ENCODE measurements around the gene TBC1D22A. TPM values are rescaled to one million over a fixed set of nuclear protein-coding genes. Genes with fewer than 3 reads are reported as not detected.

The TBC1D22A gene
- total RNA-seq, 1 experiment from 2014 or later = 14.3 TPM

DNA sequence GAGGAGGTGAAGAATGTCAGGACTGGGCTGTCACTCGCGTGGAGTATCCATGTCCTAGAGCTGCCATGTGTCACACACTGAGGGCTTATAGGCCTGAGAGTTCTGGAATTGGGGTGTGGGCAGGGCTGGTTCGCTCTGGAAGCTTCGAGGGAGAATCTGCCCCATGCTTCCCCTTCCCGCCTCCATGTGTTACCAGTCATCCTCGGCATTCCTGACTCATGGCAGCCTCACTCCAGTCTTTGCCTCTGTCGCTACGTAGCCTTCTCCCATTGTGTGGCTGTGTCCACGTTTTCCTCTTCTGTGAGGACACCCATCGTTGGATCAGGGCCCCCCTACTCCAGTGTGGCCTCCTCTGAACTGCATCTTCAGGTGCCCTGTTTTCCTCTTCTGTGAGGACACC lies 301.2 kb downstream of the TBC1D22A start:
- Histone ChIP-seq H3K36me3 (ENCODE audit: low read depth, low read length) (no peaks in the 10 kb centered on the region), H4K20me1 (ENCODE audit: low read length) (no peaks in the 10 kb centered on the region), H3K79me2 (ENCODE audit: low read length) (no peaks in the 10 kb centered on the region), H3K9me2 (replicated peaks; ENCODE audit: low read length) (no peaks in the 10 kb centered on the region), H3K9ac (ENCODE audit: low read length) (no peak overlapping the region), H3K9me3 (ENCODE audit: low read length) (no peaks in the 10 kb centered on the region), H3F3A (ENCODE audit: low read length, unreplicated experiment) (no peaks in the 10 kb centered on the region), H3K27ac (ENCODE audit: low read length) (no peak overlapping the region), H3K4me3 (ENCODE audit: low read length) (no peak overlapping the region), H2AFZ (ENCODE audit: low read length) (no peak overlapping the region), H3K27me3 (ENCODE audit: low read length) (no peaks in the 10 kb centered on the region), H3K4me1 (ENCODE audit: insufficient read depth, low read length) (no peaks in the 10 kb centered on the region), H3K4me2 (ENCODE audit: low read length) (no peak overlapping the region)
- intact Hi-C loops (cut with micrococcal nuclease) = no loop called here
- ChIA-PET CTCF (no interaction called here), POLR2A (ENCODE audit: unreplicated experiment) (no interaction called here)
- TF ChIP-seq EZH2phosphoT487 (IDR thresholded peaks at IDR 0.05; ENCODE audit: borderline replicate concordance, low read length) (no peak), EZH2 (IDR thresholded peaks at IDR 0.05; ENCODE audit: low read length, unreplicated experiment) (no peak)
- TF ChIP-seq, protein P1, sequence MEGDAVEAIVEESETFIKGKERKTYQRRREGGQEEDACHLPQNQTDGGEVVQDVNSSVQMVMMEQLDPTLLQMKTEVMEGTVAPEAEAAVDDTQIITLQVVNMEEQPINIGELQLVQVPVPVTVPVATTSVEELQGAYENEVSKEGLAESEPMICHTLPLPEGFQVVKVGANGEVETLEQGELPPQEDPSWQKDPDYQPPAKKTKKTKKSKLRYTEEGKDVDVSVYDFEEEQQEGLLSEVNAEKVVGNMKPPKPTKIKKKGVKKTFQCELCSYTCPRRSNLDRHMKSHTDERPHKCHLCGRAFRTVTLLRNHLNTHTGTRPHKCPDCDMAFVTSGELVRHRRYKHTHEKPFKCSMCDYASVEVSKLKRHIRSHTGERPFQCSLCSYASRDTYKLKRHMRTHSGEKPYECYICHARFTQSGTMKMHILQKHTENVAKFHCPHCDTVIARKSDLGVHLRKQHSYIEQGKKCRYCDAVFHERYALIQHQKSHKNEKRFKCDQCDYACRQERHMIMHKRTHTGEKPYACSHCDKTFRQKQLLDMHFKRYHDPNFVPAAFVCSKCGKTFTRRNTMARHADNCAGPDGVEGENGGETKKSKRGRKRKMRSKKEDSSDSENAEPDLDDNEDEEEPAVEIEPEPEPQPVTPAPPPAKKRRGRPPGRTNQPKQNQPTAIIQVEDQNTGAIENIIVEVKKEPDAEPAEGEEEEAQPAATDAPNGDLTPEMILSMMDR (conservative IDR thresholded peaks at IDR 0.05; ENCODE audit: low read depth, low read length) = no peak
- DNase-seq (no peak), ATAC-seq (no peak)
- BruUV-seq (replicated peaks) = no TSS peak

- TF ChIP-seq, protein P1 (conservative IDR thresholded peaks at IDR 0.05; ENCODE audit: low read depth, low read length) = no peak
- TF ChIP-seq EZH2 (IDR thresholded peaks at IDR 0.05; ENCODE audit: low read length, unreplicated experiment) (no peak), EZH2phosphoT487 (IDR thresholded peaks at IDR 0.05; ENCODE audit: borderline replicate concordance, low read length) (no peak)
- H3K4me3 ChIP-seq (ENCODE audit: low read length) = no peak overlapping the region
- no peak overlapping the region for H3K9ac ChIP-seq (ENCODE audit: low read length)
- H3K4me2 ChIP-seq (ENCODE audit: low read length) = no peak overlapping the region
- H4K20me1 ChIP-seq (ENCODE audit: low read length) = no peaks in the 10 kb centered on the region
- no peak for ATAC-seq
- no peak overlapping the region for H2AFZ ChIP-seq (ENCODE audit: low read length)
- H3K9me2 ChIP-seq (replicated peaks; ENCODE audit: low read length) = no peaks in the 10 kb centered on the region
- CTCF ChIA-PET = no interaction called here
- POLR2A ChIA-PET (ENCODE audit: unreplicated experiment) = no interaction called here
- BruUV-seq (replicated peaks) = no TSS peak
- H3K4me1 ChIP-seq (ENCODE audit: insufficient read depth, low read length) = no peaks in the 10 kb centered on the region
- H3K27me3 ChIP-seq (ENCODE audit: low read length) = no peaks in the 10 kb centered on the region
- H3K9me3 ChIP-seq (ENCODE audit: low read length) = no peaks in the 10 kb centered on the region
- no peaks in the 10 kb centered on the region for H3K79me2 ChIP-seq (ENCODE audit: low read length)
- H3F3A ChIP-seq (ENCODE audit: low read length, unreplicated experiment) = no peaks in the 10 kb centered on the region
- intact Hi-C loops (cut with micrococcal nuclease) = no loop called here
- no peak overlapping the region for H3K27ac ChIP-seq (ENCODE audit: low read length)
- no peak for DNase-seq
- H3K36me3 ChIP-seq (ENCODE audit: low read depth, low read length) = no peaks in the 10 kb centered on the region
Observed at GRCh38 chr22:47064016-47064415, 301.6 kb downstream of the TBC1D22A start.

DNA sequence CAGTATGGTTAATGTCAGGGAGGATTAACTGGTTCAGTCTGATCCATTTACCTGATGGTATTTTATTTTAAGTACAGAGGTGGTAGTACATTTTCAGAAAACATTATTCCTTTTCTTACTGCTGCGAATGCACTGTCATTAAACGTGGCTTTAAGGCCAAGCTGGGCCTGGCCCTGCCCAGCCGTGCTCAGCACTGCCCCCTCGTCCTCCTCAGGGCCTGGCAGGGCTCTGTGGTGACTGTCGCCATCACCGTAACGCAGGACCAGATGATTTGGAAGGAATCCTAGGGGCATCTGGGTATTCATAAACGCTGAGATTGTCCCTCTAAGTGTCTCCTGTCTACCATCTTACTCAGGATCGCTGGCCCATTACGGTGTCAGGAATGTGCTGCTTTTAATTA lies 302.0 kb downstream of the TBC1D22A start:
- intact Hi-C loops (cut with micrococcal nuclease) = no loop called here
- DNase-seq (no peak), ATAC-seq (no peak)
- no peaks in the 10 kb centered on the region for H3K4me1 ChIP-seq (ENCODE audit: insufficient read depth, low read length)
- H3K27ac ChIP-seq (ENCODE audit: low read length) = no peak overlapping the region
- BruUV-seq (replicated peaks) = no TSS peak
- H3K36me3 ChIP-seq (ENCODE audit: low read depth, low read length) = no peaks in the 10 kb centered on the region
- no peak overlapping the region for H3K4me2 ChIP-seq (ENCODE audit: low read length)
- no peaks in the 10 kb centered on the region for H3F3A ChIP-seq (ENCODE audit: low read length, unreplicated experiment)
- POLR2A ChIA-PET (ENCODE audit: unreplicated experiment) = no interaction called here
- no peak for TF ChIP-seq EZH2 (IDR thresholded peaks at IDR 0.05; ENCODE audit: low read length, unreplicated experiment)
- TF ChIP-seq EZH2phosphoT487 (IDR thresholded peaks at IDR 0.05; ENCODE audit: borderline replicate concordance, low read length) = no peak
- TF ChIP-seq, protein P1 (conservative IDR thresholded peaks at IDR 0.05; ENCODE audit: low read depth, low read length) = no peak
- H3K9me2 ChIP-seq (replicated peaks; ENCODE audit: low read length) = no peaks in the 10 kb centered on the region
- no peaks in the 10 kb centered on the region for H3K79me2 ChIP-seq (ENCODE audit: low read length)
- CTCF ChIA-PET = no interaction called here
- H4K20me1 ChIP-seq (ENCODE audit: low read length) = no peaks in the 10 kb centered on the region
- no peaks in the 10 kb centered on the region for H3K27me3 ChIP-seq (ENCODE audit: low read length)
- no peak overlapping the region for H3K9ac ChIP-seq (ENCODE audit: low read length)
- H2AFZ ChIP-seq (ENCODE audit: low read length) = no peak overlapping the region
- H3K9me3 ChIP-seq (ENCODE audit: low read length) = no peaks in the 10 kb centered on the region
- H3K4me3 ChIP-seq (ENCODE audit: low read length) = no peak overlapping the region

Data from PC-3 (cell line).